Measurements from ENCODE around the gene SLC25A12.

- TF ChIP-seq POLR2A (IDR thresholded peaks at IDR 0.05) (no peak), CTCF (IDR thresholded peaks at IDR 0.05) (no peak), EP300 (IDR thresholded peaks at IDR 0.05) (no peak)
These were observed 104.1 kb downstream of the SLC25A12 start for GRCh38 chr2:171789956-171790355.

Data from ovary (tissue), 3 donors.